ENCODE results near the gene PRCP. TPM values are rescaled to one million over a fixed set of nuclear protein-coding genes. Genes with fewer than 3 reads are reported as not detected.

Gene PRCP
- total and polyA plus RNA-seq, 2 donors (not counting 1 experiment from before 2014, with no cell fraction given) = 24.6 to 37.7 TPM

GRCh38 chr11:82942376-82942775, 42.1 kb upstream of the PRCP start:
- H3K79me2 ChIP-seq (ENCODE audit: control insufficient read depth, insufficient read depth, low read length) = no peaks in the 10 kb centered on the region
- Mint-ChIP-seq H3K4me1 (peaks cover 2% of the 10 kb centered on the region), H3K27me3 (no peaks in the 10 kb centered on the region), H3K9me3 (ENCODE audit: insufficient read depth) (peaks cover 4% of the 10 kb centered on the region), H3K27ac (no peak overlapping the region), H3K4me3 (no peak overlapping the region)
- H2AFZ ChIP-seq (ENCODE audit: insufficient read depth, low read depth, low read length, poor library complexity, severe bottlenecking) = no peak overlapping the region
- H3K4me2 ChIP-seq (replicated peaks; ENCODE audit: low read depth, low read length, poor library complexity, severe bottlenecking) = no peak overlapping the region
- no peak overlapping the region for H3K4me3 ChIP-seq (ENCODE audit: control extremely low read depth in 1 of 5, extremely low read depth in 1 of 5, insufficient read depth in 1 of 5, low read depth in 2 of 5, low read length in 4 of 5)
- ATAC-seq (ENCODE audit: low read depth) (no peak), DNase-seq (no peak)
- POLR2A ChIA-PET = no interaction called here
- CTCF ChIA-PET = interaction anchor here (1.3 to 1.7 kb wide), 2 partner anchors 11 to 34 kb away, joined by 3 to 6 read pairs; no protein-coding TSS in a partner anchor
- no peaks in the 10 kb centered on the region for H3K36me3 ChIP-seq (replicated peaks in 1 of 2; ENCODE audit: control extremely low read depth in 1 of 2, control insufficient read depth in 1 of 2, extremely low read depth in 1 of 2, insufficient read depth in 2 of 2, low read length in 1 of 2)
- no peaks in the 10 kb centered on the region for H4K20me1 ChIP-seq (ENCODE audit: control insufficient read depth, insufficient read depth, low read length, poor library complexity, severe bottlenecking)
- intact Hi-C loops (cut with micrococcal nuclease) = no loop called here
- no peak overlapping the region for H3K27ac ChIP-seq (ENCODE audit: low read length in 2 of 2)
- WGBS (ENCODE audit: insufficient coverage) = 100% methylated on average over 2 of the region's 2 CpGs
- H3K9me3 ChIP-seq (ENCODE audit: control extremely low read depth in 1 of 3, control insufficient read depth in 2 of 3, insufficient read depth in 1 of 3, low read length in 2 of 3) = peaks cover 0 to 7% (median 0%) of the 10 kb centered on the region in 3 donors
- H3K4me1 ChIP-seq (ENCODE audit: control insufficient read depth in 2 of 2, insufficient read depth in 2 of 2, low read length in 2 of 2) = no peaks in the 10 kb centered on the region
- H3K9ac ChIP-seq (ENCODE audit: low read length) = no peak overlapping the region
- H3K27me3 ChIP-seq (replicated peaks in 1 of 4; ENCODE audit: control extremely low read depth in 1 of 4, control insufficient read depth in 3 of 4, insufficient read depth in 4 of 4, low read length in 3 of 4) = no peaks in the 10 kb centered on the region
- TF ChIP-seq, protein P1, sequence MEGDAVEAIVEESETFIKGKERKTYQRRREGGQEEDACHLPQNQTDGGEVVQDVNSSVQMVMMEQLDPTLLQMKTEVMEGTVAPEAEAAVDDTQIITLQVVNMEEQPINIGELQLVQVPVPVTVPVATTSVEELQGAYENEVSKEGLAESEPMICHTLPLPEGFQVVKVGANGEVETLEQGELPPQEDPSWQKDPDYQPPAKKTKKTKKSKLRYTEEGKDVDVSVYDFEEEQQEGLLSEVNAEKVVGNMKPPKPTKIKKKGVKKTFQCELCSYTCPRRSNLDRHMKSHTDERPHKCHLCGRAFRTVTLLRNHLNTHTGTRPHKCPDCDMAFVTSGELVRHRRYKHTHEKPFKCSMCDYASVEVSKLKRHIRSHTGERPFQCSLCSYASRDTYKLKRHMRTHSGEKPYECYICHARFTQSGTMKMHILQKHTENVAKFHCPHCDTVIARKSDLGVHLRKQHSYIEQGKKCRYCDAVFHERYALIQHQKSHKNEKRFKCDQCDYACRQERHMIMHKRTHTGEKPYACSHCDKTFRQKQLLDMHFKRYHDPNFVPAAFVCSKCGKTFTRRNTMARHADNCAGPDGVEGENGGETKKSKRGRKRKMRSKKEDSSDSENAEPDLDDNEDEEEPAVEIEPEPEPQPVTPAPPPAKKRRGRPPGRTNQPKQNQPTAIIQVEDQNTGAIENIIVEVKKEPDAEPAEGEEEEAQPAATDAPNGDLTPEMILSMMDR (IDR thresholded peaks at IDR 0.05) = no peak
- TF ChIP-seq EZH2 (IDR thresholded peaks at IDR 0.05; ENCODE audit: borderline replicate concordance, insufficient read depth, low read depth, low read length, poor library complexity, severe bottlenecking) = no peak

- H3K9me3 ChIP-seq (ENCODE audit: control extremely low read depth in 1 of 3, control insufficient read depth in 2 of 3, insufficient read depth in 1 of 3, low read length in 2 of 3) = peaks cover 0 to 7% (median 0%) of the 10 kb centered on the region in 3 donors
- no peak overlapping the region for H3K27ac ChIP-seq (ENCODE audit: low read length in 2 of 2)
- no peak overlapping the region for H3K4me3 ChIP-seq (ENCODE audit: control extremely low read depth in 1 of 5, extremely low read depth in 1 of 5, insufficient read depth in 1 of 5, low read depth in 2 of 5, low read length in 4 of 5)
- ChIA-PET POLR2A (no interaction called here), CTCF (interaction anchor here (2.0 kb wide), 1 partner anchor 12 kb away, joined by 5 read pairs; no protein-coding TSS in a partner anchor)
- WGBS (ENCODE audit: insufficient coverage) = no CpG with 5 or more reads among the region's 2 CpGs
- no peak overlapping the region for H2AFZ ChIP-seq (ENCODE audit: insufficient read depth, low read depth, low read length, poor library complexity, severe bottlenecking)
- Mint-ChIP-seq H3K27me3 (no peaks in the 10 kb centered on the region), H3K27ac (no peak overlapping the region), H3K4me3 (no peak overlapping the region), H3K9me3 (ENCODE audit: insufficient read depth) (peaks cover 4% of the 10 kb centered on the region), H3K4me1 (peaks cover 2% of the 10 kb centered on the region)
- no peaks in the 10 kb centered on the region for H3K79me2 ChIP-seq (ENCODE audit: control insufficient read depth, insufficient read depth, low read length)
- no peak overlapping the region for H3K9ac ChIP-seq (ENCODE audit: low read length)
- no peaks in the 10 kb centered on the region for H4K20me1 ChIP-seq (ENCODE audit: control insufficient read depth, insufficient read depth, low read length, poor library complexity, severe bottlenecking)
- ATAC-seq (ENCODE audit: low read depth) (no peak), DNase-seq (no peak)
- no peaks in the 10 kb centered on the region for H3K36me3 ChIP-seq (replicated peaks in 1 of 2; ENCODE audit: control extremely low read depth in 1 of 2, control insufficient read depth in 1 of 2, extremely low read depth in 1 of 2, insufficient read depth in 2 of 2, low read length in 1 of 2)
- H3K27me3 ChIP-seq (replicated peaks in 1 of 4; ENCODE audit: control extremely low read depth in 1 of 4, control insufficient read depth in 3 of 4, insufficient read depth in 4 of 4, low read length in 3 of 4) = no peaks in the 10 kb centered on the region
- intact Hi-C loops (cut with micrococcal nuclease) = no loop called here
- no peak for TF ChIP-seq EZH2 (IDR thresholded peaks at IDR 0.05; ENCODE audit: borderline replicate concordance, insufficient read depth, low read depth, low read length, poor library complexity, severe bottlenecking)
- TF ChIP-seq, protein P1 (IDR thresholded peaks at IDR 0.05) = no peak
- H3K4me2 ChIP-seq (replicated peaks; ENCODE audit: low read depth, low read length, poor library complexity, severe bottlenecking) = no peak overlapping the region
- H3K4me1 ChIP-seq (ENCODE audit: control insufficient read depth in 2 of 2, insufficient read depth in 2 of 2, low read length in 2 of 2) = no peaks in the 10 kb centered on the region
Measured at GRCh38 chr11:82939456-82939855, 39.2 kb upstream of the PRCP start.

Data from B cell (primary cell).